Astrocyte of the spinal cord (primary cell): Measurements from ENCODE around the gene CCDC47.
"Not testable (repeated sequence)": the region's sequence is repeated elsewhere in the genome, so short reads cannot be mapped to it uniquely, and the experiment has no call there.

ENCODE experiments used
- DNase-seq: peaks from one replicate; pipeline ENCODE4 v3.0.0; 2011; ENCODE audit warnings: low read depth, low spot score
- H3K4me3 ChIP-seq: 2 replicates; pipeline ENCODE4 v1.5.1; 2011; ENCODE audit warnings: low read depth, mild to moderate bottlenecking, low read length, moderate library complexity
- in situ Hi-C: cut with HindIII; loops from 2 replicates; pipeline ENCODE4 v1.10.0; 2017; ENCODE audit warnings: low sequenced_read_pairs
- TF ChIP-seq, protein P1 (sequence below): IDR thresholded peaks from 2 replicates; pipeline ENCODE4 v1.5.1; 2012; ENCODE audit warnings: low read depth, mild to moderate bottlenecking, low read length, inconsistent platforms

Gene CCDC47

DNA sequence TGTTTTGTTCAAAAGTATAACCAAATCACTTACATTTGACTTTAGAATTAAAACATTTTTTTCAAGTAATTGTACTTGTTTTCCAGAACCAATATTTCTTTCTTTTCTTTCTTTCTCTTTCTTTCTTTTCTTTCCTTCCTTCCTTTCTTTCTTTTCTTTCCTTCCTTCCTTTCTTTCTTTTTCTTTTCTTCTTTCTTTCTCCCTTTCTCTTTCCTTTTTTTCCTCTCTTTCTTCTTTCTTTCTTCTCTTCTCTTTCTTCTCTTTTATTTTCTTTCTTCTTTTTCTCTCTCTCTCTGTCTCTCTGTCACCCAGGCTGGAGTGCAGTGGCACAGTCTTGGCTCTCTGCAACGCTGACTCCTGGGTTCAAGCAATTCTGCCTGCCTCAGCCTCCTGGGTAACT is 27.4 kb upstream of the CCDC47 start:
- in situ Hi-C loops, result no loop called here
- no peak overlapping the region for H3K4me3 ChIP-seq
- TF ChIP-seq, protein P1, sequence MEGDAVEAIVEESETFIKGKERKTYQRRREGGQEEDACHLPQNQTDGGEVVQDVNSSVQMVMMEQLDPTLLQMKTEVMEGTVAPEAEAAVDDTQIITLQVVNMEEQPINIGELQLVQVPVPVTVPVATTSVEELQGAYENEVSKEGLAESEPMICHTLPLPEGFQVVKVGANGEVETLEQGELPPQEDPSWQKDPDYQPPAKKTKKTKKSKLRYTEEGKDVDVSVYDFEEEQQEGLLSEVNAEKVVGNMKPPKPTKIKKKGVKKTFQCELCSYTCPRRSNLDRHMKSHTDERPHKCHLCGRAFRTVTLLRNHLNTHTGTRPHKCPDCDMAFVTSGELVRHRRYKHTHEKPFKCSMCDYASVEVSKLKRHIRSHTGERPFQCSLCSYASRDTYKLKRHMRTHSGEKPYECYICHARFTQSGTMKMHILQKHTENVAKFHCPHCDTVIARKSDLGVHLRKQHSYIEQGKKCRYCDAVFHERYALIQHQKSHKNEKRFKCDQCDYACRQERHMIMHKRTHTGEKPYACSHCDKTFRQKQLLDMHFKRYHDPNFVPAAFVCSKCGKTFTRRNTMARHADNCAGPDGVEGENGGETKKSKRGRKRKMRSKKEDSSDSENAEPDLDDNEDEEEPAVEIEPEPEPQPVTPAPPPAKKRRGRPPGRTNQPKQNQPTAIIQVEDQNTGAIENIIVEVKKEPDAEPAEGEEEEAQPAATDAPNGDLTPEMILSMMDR, result no peak
- DNase-seq, result no peak

DNA sequence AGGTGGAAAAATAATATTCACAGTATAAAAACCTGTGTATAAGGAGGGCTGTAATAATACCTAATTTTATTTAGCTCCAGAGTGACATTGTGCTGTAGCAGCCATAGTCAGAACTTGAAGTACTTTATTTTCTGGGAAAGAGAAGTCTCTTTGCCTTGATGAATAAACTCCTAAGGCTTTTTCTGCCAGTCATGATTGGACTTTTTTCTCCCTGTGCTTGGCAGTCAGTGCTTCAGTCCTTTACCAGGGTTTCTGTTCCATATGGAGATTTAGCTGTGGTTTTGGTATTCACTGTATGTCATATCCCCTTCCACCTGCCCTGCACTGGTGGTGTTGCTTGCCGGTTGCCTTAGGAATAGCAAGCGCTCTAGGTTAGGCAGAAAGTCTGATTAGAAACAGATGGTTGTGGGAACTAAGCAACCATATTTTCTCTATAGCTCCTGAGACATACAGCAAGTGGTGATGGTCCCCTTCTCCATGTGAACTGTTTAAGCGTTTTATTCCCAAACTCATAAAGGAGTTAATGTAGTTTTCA is 25.2 kb upstream of the CCDC47 start:
- in situ Hi-C loops, result no loop called here
- no peak overlapping the region for H3K4me3 ChIP-seq
- no peak for DNase-seq
- TF ChIP-seq, protein P1, result no peak

DNA sequence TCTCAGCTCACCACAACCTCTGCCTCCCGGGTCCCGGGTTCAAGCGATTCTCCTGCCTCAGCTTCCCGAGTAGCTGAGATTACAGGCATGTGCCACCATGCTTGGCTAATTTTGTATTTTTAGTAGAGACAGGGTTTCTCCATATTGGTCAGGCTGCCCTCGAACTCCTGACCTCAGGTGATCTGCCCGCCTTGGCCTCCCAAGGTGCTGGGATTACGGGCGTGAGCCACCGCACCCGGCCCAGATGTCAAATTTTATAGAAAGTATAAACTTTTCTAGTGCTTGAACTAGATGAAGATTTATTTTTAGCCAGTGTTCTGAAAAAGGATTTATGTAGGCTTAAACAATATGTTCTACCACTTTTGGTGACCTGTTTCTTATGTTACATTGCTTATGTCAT is 23.0 kb upstream of the CCDC47 start:
- H3K4me3 ChIP-seq, DNase-seq, in situ Hi-C loops: not testable (repeated sequence)

DNA sequence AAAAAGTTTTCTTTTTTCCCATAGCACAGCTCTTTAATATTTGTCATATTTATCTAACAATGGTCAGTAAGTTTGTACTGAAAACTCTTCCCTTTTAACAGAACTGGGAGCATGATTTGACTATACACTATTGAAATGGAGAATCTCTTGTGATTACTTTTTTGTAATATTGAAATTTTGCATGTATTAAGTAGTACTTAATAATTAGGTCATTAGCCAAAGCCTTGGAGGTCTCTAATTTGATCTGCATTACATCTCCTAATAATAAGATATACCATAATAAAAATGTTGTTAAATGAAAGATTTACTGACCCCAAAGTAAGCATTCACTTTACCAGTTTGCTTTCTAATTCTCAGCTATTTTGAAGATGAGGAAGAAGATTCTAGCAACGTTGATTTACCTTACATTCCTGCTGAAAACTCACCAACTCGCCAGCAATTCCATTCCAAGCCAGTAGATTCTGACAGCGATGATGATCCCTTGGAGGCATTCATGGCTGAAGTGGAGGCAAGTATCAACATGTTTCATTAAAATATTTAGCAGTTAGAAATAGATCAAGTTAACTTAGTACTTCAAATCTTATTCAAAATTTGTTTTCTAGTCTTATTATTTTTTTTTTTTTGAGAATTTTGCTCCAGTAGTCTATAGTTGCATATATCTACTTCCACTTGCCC is 18.8 kb upstream of the CCDC47 start:
- TF ChIP-seq, protein P1, result no peak
- in situ Hi-C loops, result no loop called here
- H3K4me3 ChIP-seq, result no peak overlapping the region
- no peak for DNase-seq

DNA sequence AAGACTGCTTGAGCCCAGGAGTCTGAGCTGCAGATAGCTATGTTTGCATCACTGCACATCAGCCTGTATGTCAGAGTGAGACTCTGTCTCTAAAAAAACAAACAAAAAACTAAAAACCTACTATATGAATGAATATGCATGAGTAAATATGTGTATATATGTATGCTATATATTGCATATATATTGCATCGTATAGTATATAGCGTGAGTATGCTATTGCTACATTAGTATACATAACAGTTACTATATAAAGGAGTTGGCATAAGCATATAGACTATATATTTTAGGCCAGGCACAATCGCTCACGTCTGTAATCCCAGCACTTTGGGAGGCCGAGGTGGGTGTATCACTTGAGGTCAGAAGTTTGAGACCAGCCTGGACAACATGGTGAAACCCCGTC is 16.7 kb upstream of the CCDC47 start:
- in situ Hi-C loops, result no loop called here
- TF ChIP-seq, protein P1, result no peak
- no peak overlapping the region for H3K4me3 ChIP-seq
- no peak for DNase-seq

DNA sequence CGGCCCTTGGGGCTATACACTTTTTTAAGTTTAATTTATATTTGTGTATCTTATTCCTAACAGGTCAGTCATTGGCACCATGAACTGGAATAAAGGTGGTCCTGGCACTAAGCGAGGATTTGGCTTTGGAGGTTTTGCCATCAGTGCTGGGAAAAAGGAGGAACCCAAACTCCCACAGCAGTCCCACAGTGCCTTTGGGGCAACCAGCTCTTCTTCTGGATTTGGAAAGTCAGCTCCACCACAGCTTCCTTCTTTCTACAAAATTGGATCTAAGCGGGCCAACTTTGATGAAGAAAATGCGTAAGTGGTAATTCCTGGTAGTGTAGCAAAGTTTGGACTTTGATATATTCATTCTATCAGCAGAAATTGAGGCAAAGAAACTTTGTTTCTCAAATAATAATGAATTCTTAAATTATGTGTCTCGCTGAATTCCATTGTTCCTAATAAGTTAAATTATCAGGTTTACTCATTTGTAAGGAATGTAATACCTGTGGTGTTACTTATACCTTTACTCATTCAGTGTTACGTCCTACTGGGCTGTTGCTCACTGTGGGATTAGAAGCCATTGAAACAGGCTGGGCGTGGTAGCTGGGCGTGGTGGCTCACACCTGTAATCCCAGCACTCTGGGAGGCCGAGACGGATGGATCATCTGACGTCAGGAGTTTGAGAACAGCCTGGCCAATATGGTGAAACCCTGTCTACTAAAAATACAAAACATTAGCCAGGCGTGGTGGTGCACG is 13.7 kb upstream of the CCDC47 start:
- TF ChIP-seq, protein P1, result no peak
- no peak overlapping the region for H3K4me3 ChIP-seq
- in situ Hi-C loops, result no loop called here
- DNase-seq, result no peak

DNA sequence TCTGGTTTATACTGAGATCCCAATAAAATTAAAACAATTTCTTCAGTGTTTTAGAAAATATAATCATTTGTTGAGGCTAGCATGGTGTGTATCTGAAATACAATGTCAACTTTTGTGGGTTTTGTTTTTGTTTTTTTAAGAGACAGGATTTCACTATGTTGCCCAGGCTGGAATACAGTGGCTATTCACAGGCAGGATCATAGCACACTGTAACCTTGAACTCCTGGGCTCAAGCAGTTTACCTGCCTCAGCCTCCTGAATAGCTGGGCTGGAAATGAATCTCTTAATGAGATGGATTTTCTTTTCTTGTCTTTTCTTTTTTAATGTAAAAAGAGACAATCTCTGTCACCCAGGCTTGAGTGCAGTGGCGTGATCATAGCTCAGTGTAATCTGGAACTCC is 12.7 kb upstream of the CCDC47 start:
- DNase-seq, result no peak
- in situ Hi-C loops, result no loop called here
- no peak overlapping the region for H3K4me3 ChIP-seq
- TF ChIP-seq, protein P1, result no peak
